ENCODE data around the gene TPM1.
A peak's percentile ranks its signal among the peaks of the same experiment; 100 is the strongest.
"Not testable (repeated sequence)": the region's sequence is repeated elsewhere in the genome, so short reads cannot be mapped to it uniquely, and the experiment has no call there.

The TPM1 gene

GRCh38 chr15:63086947-63087346, 44.4 kb downstream of the TPM1 start:
- Histone ChIP-seq H3K27me3 (ENCODE audit: insufficient read depth, low read length) (no peaks in the 10 kb centered on the region), H3K27ac (ENCODE audit: low read depth, low read length) (no peak overlapping the region), H2AFZ (ENCODE audit: low read length, unreplicated experiment) (no peak overlapping the region), H3K4me3 (ENCODE audit: low read depth, low read length) (no peak overlapping the region), H3K4me1 (ENCODE audit: control insufficient read depth, insufficient read depth, low read length, unreplicated experiment) (peaks cover 13% of the 10 kb centered on the region), H3K36me3 (ENCODE audit: insufficient read depth, low read length) (no peaks in the 10 kb centered on the region), H3K79me2 (ENCODE audit: control insufficient read depth, insufficient read depth, low read length, unreplicated experiment) (no peaks in the 10 kb centered on the region)

GRCh38 chr15:63088533-63089245, 46.1 kb downstream of the TPM1 start:
- Histone ChIP-seq H3K4me1 (ENCODE audit: control insufficient read depth, insufficient read depth, low read length, unreplicated experiment) (peaks cover 14% of the 10 kb centered on the region), H2AFZ (ENCODE audit: low read length, unreplicated experiment) (no peak overlapping the region), H3K36me3 (ENCODE audit: insufficient read depth, low read length) (no peaks in the 10 kb centered on the region), H3K79me2 (ENCODE audit: control insufficient read depth, insufficient read depth, low read length, unreplicated experiment) (no peaks in the 10 kb centered on the region), H3K27ac (ENCODE audit: low read depth, low read length) (peak overlapping the region; percentile 57), H3K27me3 (ENCODE audit: insufficient read depth, low read length) (no peaks in the 10 kb centered on the region), H3K4me3 (ENCODE audit: low read depth, low read length) (no peak overlapping the region)

- Histone ChIP-seq H3K27me3 (ENCODE audit: insufficient read depth, low read length) (no peaks in the 10 kb centered on the region), H3K4me3 (ENCODE audit: low read depth, low read length) (no peak overlapping the region), H3K36me3 (ENCODE audit: insufficient read depth, low read length) (no peaks in the 10 kb centered on the region), H3K27ac (ENCODE audit: low read depth, low read length) (peak overlapping the region; percentile 57), H3K79me2 (ENCODE audit: control insufficient read depth, insufficient read depth, low read length, unreplicated experiment) (no peaks in the 10 kb centered on the region), H3K4me1 (ENCODE audit: control insufficient read depth, insufficient read depth, low read length, unreplicated experiment) (peaks cover 21% of the 10 kb centered on the region), H2AFZ (ENCODE audit: low read length, unreplicated experiment) (no peak overlapping the region)
Measured at GRCh38 chr15:63089260-63090043, 46.9 kb downstream of the TPM1 start.

- H3K27me3 ChIP-seq (ENCODE audit: insufficient read depth, low read length), result no peaks in the 10 kb centered on the region
- H2AFZ ChIP-seq (ENCODE audit: low read length, unreplicated experiment), result no peak overlapping the region
- H3K4me1 ChIP-seq (ENCODE audit: control insufficient read depth, insufficient read depth, low read length, unreplicated experiment), result peaks cover 32% of the 10 kb centered on the region
- no peak overlapping the region for H3K27ac ChIP-seq (ENCODE audit: low read depth, low read length)
- no peaks in the 10 kb centered on the region for H3K36me3 ChIP-seq (ENCODE audit: insufficient read depth, low read length)
- H3K79me2 ChIP-seq (ENCODE audit: control insufficient read depth, insufficient read depth, low read length, unreplicated experiment), result no peaks in the 10 kb centered on the region
- no peak overlapping the region for H3K4me3 ChIP-seq (ENCODE audit: low read depth, low read length)
Measured at GRCh38 chr15:63090472-63090871, 47.9 kb downstream of the TPM1 start.

- Histone ChIP-seq H3K36me3 (ENCODE audit: insufficient read depth, low read length) (no peaks in the 10 kb centered on the region), H3K27me3 (ENCODE audit: insufficient read depth, low read length) (no peaks in the 10 kb centered on the region), H3K4me1 (ENCODE audit: control insufficient read depth, insufficient read depth, low read length, unreplicated experiment) (peaks cover 36% of the 10 kb centered on the region), H3K79me2 (ENCODE audit: control insufficient read depth, insufficient read depth, low read length, unreplicated experiment) (no peaks in the 10 kb centered on the region), H3K4me3 (ENCODE audit: low read depth, low read length) (no peak overlapping the region), H2AFZ (ENCODE audit: low read length, unreplicated experiment) (no peak overlapping the region), H3K27ac (ENCODE audit: low read depth, low read length) (no peak overlapping the region)
Measured at GRCh38 chr15:63090887-63091286, 48.3 kb downstream of the TPM1 start.

- H3K27me3 ChIP-seq (ENCODE audit: insufficient read depth, low read length), result no peaks in the 10 kb centered on the region
- H3K36me3 ChIP-seq (ENCODE audit: insufficient read depth, low read length), result no peaks in the 10 kb centered on the region
- H3K4me3 ChIP-seq (ENCODE audit: low read depth, low read length), result no peak overlapping the region
- H3K27ac ChIP-seq (ENCODE audit: low read depth, low read length), result no peak overlapping the region
- peaks cover 44% of the 10 kb centered on the region for H3K4me1 ChIP-seq (ENCODE audit: control insufficient read depth, insufficient read depth, low read length, unreplicated experiment)
- H3K79me2 ChIP-seq (ENCODE audit: control insufficient read depth, insufficient read depth, low read length, unreplicated experiment), result no peaks in the 10 kb centered on the region
- H2AFZ ChIP-seq (ENCODE audit: low read length, unreplicated experiment), result no peak overlapping the region
Measured at GRCh38 chr15:63091679-63092446, 49.3 kb downstream of the TPM1 start.

GRCh38 chr15:63093486-63094205, 51.1 kb downstream of the TPM1 start:
- H3K4me1 ChIP-seq (ENCODE audit: control insufficient read depth, insufficient read depth, low read length, unreplicated experiment), result peaks cover 51% of the 10 kb centered on the region
- H3K36me3 ChIP-seq (ENCODE audit: insufficient read depth, low read length), result no peaks in the 10 kb centered on the region
- H3K79me2 ChIP-seq (ENCODE audit: control insufficient read depth, insufficient read depth, low read length, unreplicated experiment), result no peaks in the 10 kb centered on the region
- H3K27ac ChIP-seq (ENCODE audit: low read depth, low read length), result peak overlapping the region; percentile 68
- H3K27me3 ChIP-seq (ENCODE audit: insufficient read depth, low read length), result no peaks in the 10 kb centered on the region
- H3K4me3 ChIP-seq (ENCODE audit: low read depth, low read length), result no peak overlapping the region
- no peak overlapping the region for H2AFZ ChIP-seq (ENCODE audit: low read length, unreplicated experiment)

- Histone ChIP-seq H3K79me2 (ENCODE audit: control insufficient read depth, insufficient read depth, low read length, unreplicated experiment) (no peaks in the 10 kb centered on the region), H3K4me3 (ENCODE audit: low read depth, low read length) (peak overlapping the region; percentile 41; the same call in 1 of the 2 replicates), H3K36me3 (ENCODE audit: insufficient read depth, low read length) (no peaks in the 10 kb centered on the region), H3K27me3 (ENCODE audit: insufficient read depth, low read length) (no peaks in the 10 kb centered on the region), H3K4me1 (ENCODE audit: control insufficient read depth, insufficient read depth, low read length, unreplicated experiment) (peaks cover 42% of the 10 kb centered on the region), H2AFZ (ENCODE audit: low read length, unreplicated experiment) (peak overlapping the region; percentile 97), H3K27ac (ENCODE audit: low read depth, low read length) (peak overlapping the region; percentile 68)
Measured at GRCh38 chr15:63094495-63094931, 52.0 kb downstream of the TPM1 start.

- Histone ChIP-seq H3K4me1 (ENCODE audit: control insufficient read depth, insufficient read depth, low read length, unreplicated experiment) (peaks cover 40% of the 10 kb centered on the region), H2AFZ (ENCODE audit: low read length, unreplicated experiment) (no peak overlapping the region), H3K27me3 (ENCODE audit: insufficient read depth, low read length) (no peaks in the 10 kb centered on the region), H3K79me2 (ENCODE audit: control insufficient read depth, insufficient read depth, low read length, unreplicated experiment) (no peaks in the 10 kb centered on the region), H3K4me3 (ENCODE audit: low read depth, low read length) (no peak overlapping the region), H3K36me3 (ENCODE audit: insufficient read depth, low read length) (no peaks in the 10 kb centered on the region), H3K27ac (ENCODE audit: low read depth, low read length) (peak overlapping the region; percentile 96)
Measured at GRCh38 chr15:63096178-63096577, 53.6 kb downstream of the TPM1 start.

- not testable (repeated sequence) for H3K79me2 ChIP-seq (ENCODE audit: control insufficient read depth, insufficient read depth, low read length, unreplicated experiment); H2AFZ ChIP-seq (ENCODE audit: low read length, unreplicated experiment); H3K36me3 ChIP-seq (ENCODE audit: insufficient read depth, low read length); H3K27me3 ChIP-seq (ENCODE audit: insufficient read depth, low read length); H3K27ac ChIP-seq (ENCODE audit: low read depth, low read length); H3K4me3 ChIP-seq (ENCODE audit: low read depth, low read length)
- H3K4me1 ChIP-seq (ENCODE audit: control insufficient read depth, insufficient read depth, low read length, unreplicated experiment), result peaks cover 37% of the 10 kb centered on the region
Measured at GRCh38 chr15:63098901-63099300, 56.4 kb downstream of the TPM1 start.
